Neural cell (in vitro differentiated cells): Measurements from ENCODE around the gene P4HTM.

Source experiments
- EP300 ChIP-seq: fragments of 450-650 bp; conservative IDR thresholded peaks from 2 replicates; pipeline ENCODE4 v1.6.1; 2014; ENCODE audit warnings: antibody characterized with exemption, mild to moderate bottlenecking, moderate library complexity; ENCODE audit not compliant: poor library complexity, severe bottlenecking
- REST ChIP-seq: IDR thresholded peaks from 2 replicates; pipeline ENCODE4 v1.6.1; 2012; ENCODE audit warnings: borderline replicate concordance
- SMC3 ChIP-seq: fragments of 450-650 bp; conservative IDR thresholded peaks from 2 replicates; pipeline ENCODE4 v1.6.1; 2014; ENCODE audit warnings: antibody characterized with exemption, mild to moderate bottlenecking, moderate library complexity; ENCODE audit not compliant: poor library complexity
- TAF1 ChIP-seq: IDR thresholded peaks from 2 replicates; pipeline ENCODE4 v1.6.1; 2012; ENCODE audit warnings: low read depth
- TF ChIP-seq, protein P1 (sequence below): fragments of 450-650 bp; IDR thresholded peaks from 2 replicates; pipeline ENCODE4 v1.5.1; 2014; ENCODE audit warnings: antibody characterized with exemption, mild to moderate bottlenecking, moderate library complexity; ENCODE audit not compliant: poor library complexity, severe bottlenecking

GRCh38 chr3:48980295-48980694 is 9.7 kb upstream of the P4HTM start:
- TF ChIP-seq, protein P1, sequence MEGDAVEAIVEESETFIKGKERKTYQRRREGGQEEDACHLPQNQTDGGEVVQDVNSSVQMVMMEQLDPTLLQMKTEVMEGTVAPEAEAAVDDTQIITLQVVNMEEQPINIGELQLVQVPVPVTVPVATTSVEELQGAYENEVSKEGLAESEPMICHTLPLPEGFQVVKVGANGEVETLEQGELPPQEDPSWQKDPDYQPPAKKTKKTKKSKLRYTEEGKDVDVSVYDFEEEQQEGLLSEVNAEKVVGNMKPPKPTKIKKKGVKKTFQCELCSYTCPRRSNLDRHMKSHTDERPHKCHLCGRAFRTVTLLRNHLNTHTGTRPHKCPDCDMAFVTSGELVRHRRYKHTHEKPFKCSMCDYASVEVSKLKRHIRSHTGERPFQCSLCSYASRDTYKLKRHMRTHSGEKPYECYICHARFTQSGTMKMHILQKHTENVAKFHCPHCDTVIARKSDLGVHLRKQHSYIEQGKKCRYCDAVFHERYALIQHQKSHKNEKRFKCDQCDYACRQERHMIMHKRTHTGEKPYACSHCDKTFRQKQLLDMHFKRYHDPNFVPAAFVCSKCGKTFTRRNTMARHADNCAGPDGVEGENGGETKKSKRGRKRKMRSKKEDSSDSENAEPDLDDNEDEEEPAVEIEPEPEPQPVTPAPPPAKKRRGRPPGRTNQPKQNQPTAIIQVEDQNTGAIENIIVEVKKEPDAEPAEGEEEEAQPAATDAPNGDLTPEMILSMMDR: no peak
- TF ChIP-seq EP300 (no peak), SMC3 (no peak), TAF1 (no peak), REST (no peak)
